HG03378 (cell line): ENCODE data around the gene NATD1.

Source experiments
- ATAC-seq: cut with Tn5 transposase; IDR thresholded peaks from one replicate; pipeline ENCODE4 v1.9.1; 2021; ENCODE audit warnings: mild to moderate bottlenecking, moderate library complexity; ENCODE audit not compliant: unreplicated experiment

The NATD1 gene

DNA sequence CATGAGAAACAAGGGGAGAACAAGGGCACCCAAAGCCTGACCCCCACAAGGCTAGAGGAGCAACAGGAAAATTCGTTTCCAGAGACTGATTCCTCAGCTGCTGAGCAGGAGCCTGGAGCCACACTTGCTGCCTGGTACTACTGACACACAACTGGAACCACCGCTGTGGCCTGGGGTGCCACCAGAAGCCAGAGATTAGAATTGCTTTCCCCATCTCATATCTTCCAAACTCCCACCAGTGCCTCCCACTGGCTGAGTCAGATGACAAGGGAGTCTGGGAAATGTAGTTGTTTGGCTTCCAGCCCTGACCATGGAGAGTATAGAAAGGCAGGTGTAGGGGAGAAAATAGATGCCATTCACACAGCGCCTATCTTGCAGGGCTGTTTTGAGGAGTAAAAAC, 35.1 kb downstream of the NATD1 start:
- ATAC-seq = no peak

DNA sequence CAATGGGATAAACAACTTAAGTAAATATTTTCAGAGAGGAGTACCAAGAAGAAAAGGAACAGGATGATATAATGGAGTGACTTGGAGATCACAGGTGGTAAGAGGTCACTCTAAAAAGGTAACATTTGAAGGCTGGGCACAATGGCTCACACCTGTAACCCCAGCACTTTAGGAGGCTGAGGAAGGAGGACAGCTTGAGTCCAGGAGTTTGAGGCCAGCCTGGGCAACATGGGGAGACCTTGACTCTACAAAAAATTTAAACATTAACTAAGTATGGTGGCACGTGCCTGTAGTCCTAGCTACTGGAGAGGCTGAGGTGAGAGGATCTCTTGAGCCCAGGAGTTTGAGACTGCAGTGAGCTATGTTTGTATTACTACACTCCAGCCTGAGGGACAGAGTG, 35.9 kb downstream of the NATD1 start:
- ATAC-seq = no peak

DNA sequence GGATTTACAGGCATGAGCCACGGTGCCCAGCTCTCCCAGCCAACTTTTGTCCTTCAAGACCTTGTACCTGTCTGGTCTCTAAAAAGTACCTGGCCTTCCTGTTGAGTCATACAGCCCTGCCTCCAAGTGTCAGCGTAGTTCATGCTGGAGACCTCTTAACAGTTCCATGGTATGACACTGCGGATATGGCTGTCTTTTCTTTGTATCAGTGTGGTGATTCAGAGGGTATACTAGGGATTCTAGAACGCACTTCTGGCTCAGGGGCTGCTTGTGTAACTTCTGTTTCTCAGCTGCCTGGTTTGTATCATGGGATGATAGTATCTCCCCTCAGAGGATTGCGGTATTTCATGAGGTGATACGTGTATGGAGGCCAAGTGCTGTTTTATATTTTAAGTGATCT, 37.3 kb downstream of the NATD1 start:
- ATAC-seq = no peak

DNA sequence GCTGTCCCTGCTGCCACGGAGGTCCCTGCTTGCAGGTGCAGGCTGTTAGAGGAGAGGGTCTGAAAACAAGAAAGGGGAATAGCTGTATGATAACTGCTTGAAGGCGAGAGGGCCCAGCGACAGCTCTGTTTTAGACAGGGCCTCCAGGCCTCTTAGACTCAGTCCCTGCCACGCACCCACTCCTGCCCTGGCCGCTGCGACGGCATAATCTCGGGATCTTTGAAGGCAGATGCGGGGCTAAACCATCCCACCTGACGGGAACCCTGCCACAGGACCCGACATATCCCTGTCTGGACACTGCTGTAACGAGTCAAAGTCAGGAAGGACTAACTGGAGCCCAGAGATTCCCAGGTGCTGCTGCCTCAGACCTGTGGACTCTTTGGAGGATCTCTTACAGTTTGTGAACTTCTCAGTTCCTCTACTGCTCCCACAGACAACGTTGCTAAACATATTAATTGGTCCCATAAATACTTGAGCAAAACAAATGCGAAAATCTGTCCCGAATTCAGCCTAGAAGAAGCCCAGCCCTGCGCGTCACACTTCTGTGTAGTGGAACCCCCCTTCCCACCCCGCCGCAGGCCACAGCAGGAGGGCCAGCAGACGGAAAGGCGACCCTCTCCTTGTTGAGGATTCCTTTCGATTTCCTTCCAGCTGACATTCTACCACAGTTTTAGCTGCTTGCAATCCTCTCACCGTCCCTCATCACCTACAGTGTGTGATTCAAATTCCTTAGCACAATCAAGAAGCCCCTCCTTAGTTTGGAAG, 38.3 kb downstream of the NATD1 start:
- ATAC-seq = peak; percentile 17

DNA sequence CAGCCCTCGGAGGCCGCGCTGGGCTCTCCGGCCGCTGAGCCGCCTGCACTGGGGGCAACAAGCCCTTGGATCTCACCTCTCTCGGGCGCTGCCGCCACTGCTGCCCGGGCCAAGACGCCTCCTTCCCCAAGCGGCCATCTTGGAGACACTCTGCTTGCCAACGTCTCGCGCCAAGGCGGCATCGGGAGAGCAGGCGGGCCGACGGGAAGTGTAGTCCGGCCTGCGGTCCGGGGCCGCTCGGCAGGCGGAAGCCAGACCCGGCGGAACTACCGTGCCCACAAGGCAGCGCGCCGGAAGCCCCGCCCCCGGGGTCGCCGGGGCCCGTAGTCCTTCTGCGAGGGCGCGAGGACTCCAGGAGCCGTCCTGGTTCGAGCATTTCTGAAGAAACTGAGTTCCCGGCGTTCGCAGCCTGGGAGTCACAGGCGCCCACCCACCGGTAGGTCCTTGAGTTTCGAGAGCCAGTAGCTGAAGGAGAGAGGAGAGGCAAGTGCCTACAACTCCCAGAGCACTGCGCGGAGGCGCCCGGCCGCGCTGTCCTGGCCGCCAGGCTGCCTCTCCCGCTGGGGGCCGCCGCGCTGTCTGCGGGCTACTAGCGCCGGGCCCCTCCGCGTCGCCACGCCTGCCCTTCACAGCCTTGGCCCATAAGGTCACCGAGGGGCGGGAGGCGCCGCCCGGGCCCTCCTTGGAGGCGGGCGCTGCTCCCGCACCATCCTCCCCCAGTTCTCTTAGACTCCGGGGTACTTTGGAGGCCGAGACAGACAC, 39.0 kb downstream of the NATD1 start, which contains the start of gene TMEM11:
TSS of gene TMEM11 (minus strand) at position 147 of the 762 bp plus-strand sequence. CDS start at position 138, 9 bp downstream.
- peak; percentile 80 for ATAC-seq

DNA sequence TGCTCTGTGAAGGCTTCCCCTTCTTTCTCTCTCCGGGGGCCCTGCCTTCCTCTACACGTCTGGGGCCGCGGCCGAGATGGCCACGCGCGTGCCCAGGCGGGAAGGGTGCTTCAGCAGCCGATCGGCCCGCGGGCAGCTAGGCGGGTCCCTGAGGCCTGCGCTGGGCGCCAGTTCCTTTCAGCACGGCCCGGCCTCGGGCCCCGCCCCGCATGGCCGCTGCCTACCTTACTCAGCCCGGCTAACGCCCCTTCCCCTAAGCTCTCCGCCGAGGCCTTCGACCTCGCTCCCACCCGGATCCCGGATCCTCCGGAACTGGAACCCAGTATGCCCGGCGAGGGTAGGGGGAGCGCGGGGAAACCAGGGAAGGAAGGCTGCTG, 39.6 kb downstream of the NATD1 start:
- ATAC-seq = peak; percentile 21

DNA sequence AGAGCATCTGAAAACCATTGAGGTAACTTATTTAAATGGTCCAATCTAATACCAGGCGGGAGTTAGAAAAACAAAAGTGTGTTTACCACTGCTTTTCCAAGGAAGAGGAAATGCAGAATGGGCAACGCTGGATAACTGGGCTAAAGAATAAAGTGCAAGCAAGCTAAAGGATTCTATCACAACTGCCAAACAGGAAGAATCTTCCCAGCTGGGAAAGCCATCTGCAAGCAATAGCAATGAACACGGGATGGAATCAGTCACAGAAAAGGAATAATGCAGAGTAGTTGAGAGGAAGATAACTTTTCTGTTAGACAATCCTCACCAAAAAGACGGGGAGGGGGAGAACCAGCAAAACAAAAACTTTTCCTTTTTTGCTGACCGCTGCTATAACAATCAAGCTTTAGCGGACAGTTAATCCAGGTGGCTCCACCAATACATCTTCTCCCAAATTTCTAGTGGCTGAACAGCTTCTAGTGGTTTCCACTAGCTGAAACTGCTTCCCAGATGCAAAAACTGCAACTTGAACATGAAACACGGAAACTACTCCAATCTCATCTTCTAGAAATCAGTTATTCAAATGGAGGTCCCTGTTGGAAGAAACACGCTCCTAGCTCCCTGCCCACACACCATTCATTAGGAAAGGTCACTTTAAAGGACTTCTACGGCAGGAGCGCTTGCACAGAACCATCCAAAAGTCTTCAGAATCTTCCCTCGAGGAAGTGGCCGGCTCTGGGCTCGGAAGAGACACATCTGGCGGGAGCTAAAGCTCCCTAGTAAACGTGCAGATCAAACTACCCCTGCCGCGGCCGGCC, 40.2 kb downstream of the NATD1 start:
- ATAC-seq = no peak

DNA sequence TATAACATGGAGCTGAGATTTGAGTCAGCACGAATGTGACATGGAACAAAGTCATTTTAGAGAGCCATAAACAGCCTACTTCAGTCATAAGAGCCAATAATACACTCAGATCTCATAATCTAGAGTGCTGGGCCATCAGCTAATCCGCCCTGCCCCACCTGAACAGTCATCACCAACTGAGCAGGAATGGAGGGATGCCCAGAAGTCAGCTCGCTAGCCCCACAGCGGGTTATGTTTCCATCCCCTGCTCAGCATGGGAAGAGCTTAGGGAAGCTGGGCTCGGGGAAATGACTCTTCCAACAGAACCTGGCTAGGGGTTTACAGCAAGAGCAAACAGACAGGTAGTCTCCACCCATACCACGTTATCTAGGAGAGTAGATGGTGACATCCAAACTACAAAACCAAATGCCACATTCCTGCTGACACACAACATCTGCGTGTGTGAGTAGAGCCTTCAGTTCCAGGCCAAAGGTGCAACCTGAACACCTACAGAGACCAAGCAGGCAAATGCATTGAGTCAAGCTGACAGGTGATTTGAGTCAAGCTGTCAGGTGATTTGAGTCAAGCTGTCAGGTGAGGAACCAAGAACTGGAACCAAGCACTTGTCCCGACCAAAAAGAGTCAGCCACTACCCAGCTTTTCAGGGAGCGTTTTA, 41.3 kb downstream of the NATD1 start:
- no peak for ATAC-seq

DNA sequence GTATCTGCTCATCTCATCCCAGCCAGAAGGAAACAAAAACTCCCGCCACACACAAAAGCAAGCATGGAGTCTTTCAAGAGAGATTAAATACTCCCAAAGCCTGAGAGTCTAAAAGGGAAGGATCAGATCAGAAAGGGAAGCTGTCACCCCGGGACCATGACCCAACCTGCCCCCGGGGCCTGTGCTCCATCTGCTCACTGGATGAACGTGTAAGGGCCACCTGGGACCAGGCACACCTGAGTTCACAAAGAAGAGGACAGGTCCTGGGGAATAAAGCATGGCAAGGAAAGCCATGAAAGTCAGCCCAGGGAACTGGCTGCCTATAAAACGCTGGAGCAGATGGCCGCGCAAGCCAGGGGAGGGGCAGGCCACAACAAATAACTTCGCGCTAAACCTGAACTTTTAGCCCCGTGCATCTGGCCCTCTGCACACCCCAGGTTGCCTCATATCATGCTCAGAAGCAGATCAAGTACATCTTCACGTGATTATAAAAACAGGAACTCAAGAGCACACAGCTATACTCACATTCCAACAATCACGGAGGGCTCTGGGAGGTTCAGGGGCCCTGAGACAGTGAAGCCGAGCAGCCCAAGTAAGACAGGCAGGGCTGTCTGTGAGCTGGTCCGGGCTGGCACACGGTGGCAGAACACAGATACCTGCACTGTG, 42.7 kb downstream of the NATD1 start:
- no peak for ATAC-seq

DNA sequence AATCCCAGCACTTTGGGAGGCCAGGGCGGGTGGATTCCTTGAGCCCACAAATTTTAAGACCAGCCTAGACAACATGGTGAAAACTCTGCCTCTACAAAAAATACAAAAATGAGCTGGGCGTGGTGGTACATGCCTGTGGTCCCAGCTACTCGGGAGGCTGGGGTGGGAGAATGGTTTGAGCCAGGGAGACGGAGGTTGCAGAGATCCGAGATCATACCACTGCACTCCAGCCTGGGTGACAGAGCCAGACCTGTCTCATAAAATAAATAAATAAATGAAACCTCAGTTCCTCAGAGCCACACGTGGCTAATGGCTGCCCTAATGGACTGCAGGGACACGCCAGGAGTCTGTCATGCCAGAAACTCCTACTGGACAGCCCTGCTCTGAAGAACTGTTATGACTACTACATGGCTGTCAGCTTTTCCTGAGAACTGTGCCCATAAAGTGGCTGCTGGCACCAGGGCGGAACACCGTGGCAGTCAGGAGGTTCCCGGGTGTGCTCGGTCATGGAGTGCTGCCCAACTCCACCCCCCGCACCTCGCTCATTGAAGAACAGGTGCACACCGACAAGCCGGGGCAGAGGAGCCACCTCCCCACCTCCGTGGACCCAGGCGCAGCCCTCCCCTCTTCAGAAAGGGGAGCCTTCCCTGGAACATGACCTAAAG, 43.6 kb downstream of the NATD1 start:
- ATAC-seq = no peak

DNA sequence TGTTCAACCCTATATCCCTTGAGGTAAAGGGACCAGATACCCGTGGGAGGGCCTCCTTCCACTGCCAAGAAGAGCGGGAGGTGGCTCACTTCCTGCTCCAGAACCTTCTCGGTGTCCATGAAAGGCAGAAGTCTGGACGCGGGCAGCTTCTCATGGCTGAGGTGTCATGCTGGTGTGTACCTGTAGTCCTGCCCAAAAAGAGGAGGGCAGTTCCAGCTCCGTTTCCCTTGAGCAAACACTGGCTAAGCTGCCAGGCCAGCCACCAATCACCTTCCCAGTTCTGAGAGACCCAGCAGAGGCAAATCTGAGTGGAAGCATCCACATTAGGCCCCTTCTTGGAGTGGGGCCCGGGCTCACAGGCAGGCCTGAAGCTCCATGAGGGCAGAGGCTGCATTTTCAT, 44.9 kb downstream of the NATD1 start:
- no peak for ATAC-seq

DNA sequence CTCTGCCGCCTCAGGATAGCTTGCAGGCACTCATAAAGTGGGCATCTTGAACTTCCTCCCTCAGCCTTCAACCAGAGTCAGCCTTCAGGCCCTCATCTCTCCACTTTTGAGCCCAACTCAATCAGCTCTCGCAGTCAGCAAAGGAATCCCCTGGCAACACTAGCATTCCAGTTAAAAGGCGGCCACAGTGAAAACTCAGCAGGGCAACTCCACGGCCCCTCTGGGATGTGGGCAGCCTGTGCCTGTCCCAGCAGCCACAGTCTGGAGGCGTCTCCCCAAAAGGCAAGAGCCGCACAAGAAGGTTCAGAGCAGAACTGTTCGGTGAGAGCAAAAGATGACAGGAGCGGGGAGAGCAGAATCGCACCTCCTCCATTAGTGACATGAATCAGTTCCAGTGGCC, 48.3 kb downstream of the NATD1 start:
- ATAC-seq = no peak

DNA sequence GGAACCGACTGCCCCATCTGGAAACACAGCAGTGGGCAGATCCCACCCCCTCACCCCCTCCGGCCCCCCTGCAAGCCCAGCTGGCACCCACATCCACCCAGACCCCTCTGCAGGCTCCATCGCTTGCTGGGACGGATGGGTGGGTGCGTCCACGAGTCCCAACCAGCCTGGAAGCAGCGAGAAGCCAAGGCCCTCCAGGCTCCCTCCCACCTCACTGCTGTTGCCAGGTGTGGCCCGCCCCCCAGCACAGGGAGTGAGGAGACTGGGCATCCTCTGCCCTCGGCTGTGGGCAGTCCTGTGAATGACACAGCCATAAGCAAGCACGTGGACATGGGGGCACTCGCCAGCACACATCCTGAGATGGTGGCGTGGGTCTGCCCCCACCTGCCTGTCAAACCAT, 50.7 kb downstream of the NATD1 start:
- no peak for ATAC-seq

DNA sequence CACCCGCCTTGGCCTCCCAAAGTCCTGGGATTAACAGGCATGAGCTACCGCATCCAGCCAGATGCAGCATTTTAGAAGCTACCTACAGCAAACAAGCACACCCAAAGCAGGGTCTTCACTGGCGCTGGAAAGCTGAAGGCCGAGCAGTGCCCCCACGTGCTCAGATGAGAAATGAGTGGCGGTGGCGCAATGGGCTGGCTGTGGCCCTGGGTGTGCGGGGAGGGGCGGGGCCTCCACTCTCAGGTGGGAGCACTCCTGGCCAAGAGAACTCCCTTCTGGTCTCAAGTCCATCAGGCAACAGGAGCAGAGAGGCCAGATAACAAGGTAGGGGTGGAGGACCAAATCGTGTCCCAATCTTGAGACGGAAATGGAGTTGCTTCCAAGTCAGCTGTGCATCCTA, 51.3 kb downstream of the NATD1 start:
- ATAC-seq = no peak

DNA sequence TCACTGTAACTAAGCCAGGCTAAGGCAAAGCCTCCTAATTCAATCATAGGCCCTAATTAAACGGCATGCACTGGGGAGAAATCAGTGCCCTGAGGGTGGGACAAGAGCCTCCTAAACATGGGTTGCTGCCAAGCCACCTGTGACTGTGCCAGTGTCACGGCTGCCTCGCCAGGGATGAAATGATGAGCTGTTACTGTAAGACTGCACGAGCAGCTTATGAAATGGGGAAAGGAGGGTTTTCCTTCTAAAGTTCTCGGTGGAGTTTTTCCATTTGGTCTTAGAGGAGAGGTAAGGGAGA, 52.0 kb downstream of the NATD1 start:
- no peak for ATAC-seq

DNA sequence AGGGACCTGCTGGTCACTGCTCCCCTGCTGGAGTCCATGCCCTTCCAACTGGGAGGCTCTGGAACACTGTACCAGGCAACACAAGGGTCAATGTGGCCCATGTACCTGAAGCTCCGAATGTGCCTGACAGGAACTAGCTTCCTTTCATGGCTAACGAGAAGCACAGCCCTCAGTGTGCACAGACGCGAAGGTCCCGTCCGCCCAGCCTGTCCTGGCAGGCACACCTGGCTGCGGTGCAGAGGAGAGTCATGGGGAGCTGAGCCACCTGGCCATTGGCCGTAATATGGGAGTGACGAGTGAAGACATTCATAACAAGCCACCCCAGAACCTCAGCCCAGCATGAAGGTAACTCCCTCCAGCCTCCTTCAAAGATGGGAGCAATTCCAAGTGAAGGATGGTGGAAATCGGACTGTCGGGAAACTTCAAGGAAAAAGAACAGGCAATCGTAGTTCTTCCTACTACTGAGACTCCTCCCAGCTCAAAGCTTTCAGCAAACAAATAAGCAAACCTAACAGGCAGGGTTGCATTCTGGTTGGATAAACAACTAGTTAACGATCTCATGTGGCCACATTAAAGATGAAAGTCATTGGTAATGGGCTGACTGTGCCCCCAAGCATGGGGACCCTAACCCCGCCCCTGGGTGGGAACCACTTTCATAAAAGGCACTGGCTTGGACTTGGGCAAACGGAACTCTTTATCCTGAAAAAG, 52.5 kb downstream of the NATD1 start:
- ATAC-seq = no peak

DNA sequence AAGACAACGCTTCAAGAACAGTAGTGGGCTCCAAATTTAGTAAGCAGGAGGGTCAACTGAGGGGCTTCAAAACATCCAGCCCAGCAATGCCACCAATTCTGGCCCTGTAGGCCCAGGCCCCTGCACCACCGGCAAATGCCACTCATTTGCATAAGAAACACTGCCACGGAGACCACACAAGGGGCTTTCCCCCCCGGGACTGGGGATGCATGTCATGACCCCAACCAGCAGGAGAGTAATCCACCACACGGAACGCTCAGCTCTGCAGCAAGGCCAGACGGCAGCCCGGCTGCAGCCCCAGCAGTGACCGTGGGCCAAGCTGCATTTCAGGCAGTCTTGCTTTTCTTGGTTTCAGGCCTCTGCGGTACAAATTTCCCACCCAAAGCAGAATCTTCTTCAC, 53.4 kb downstream of the NATD1 start:
- no peak for ATAC-seq

DNA sequence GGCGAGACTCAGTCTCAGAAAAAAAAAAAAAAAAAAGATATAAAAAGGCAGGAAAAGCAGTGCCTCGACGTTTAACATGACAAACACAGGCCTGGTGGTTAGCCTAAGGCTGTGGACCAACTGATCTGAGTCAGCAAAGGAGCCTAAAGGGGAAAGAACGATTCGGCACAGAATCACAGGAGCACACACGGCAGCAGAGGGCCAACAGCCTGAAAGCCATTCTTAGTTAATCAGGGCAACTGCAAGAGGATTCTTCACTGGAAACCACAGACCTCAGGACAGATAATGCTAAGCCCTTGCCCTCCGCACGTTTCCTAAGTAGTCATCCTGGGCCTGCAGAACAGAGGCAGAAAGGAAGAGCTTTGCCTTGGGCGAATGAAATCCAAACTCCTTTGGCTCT, 53.9 kb downstream of the NATD1 start:
- ATAC-seq = no peak

DNA sequence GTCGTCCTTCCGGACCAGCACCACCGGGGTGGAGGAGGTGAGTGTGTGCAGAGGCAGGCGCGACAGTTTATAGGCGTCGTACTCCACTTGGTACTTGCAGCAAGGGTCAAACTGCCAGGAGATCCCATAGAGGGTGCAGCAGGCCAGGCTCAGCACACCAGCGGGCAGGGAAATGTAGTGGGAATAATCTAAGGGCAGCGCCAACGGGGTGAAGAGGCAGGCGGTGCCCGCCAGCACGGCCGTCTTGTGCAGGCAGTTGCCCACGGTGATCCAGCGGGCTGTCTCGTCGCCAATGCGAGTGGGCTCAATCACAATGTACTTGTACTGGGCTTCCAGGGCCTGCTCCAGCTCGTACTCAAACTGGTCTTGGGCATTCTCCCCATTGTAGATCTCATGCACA, 54.8 kb downstream of the NATD1 start:
- no peak for ATAC-seq

DNA sequence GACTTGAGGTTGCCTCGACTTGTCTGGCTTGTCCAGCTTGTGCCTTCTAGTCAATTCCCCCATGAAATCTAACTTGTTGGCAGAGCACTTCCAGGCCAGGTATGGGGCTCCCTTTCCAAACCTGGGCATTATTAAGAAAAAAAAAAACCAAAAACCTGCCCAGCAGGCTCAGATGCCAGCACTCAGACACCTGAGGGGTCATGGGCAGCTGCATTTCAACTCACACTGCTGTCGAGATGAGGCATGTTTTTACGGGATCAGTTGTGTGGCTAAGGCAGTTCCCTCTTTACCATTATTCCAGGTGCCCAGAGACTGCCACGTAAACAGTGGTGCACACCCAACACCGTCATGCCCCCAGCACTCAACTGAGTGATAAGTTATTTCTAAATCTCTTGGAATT, 57.1 kb downstream of the NATD1 start:
- ATAC-seq = no peak
